CD14-positive monocyte (primary cell): ENCODE results near the gene RHOH. TPM values are rescaled to one million over a fixed set of nuclear protein-coding genes. Genes with fewer than 3 reads are reported as not detected.

ENCODE experiments used
- DNase-seq, 3 donors: peaks; one replicate each; pipeline ENCODE4 v3.0.0-alpha.2; 2011 to 2022
- H2AFZ ChIP-seq: 2 replicates; pipeline ENCODE4 v1.6.0; 2012; ENCODE audit warnings: mild to moderate bottlenecking, low read depth, low read length, inconsistent platforms; ENCODE audit not compliant: insufficient read depth, poor library complexity, severe bottlenecking
- H3K27ac ChIP-seq, 2 donors: 1 replicate in 1 of 2; 2 replicates in 1 of 2; pipeline ENCODE4 v1.5.1; 2012 to 2013; ENCODE audit warnings: low read length in 2 of 2, control low read depth in 1 of 2, inconsistent platforms in 1 of 2, low read depth in 1 of 2, mild to moderate bottlenecking in 1 of 2
- H3K27me3 ChIP-seq, 2 donors: one replicate each; pipeline versions ENCODE4 v1.6.0 to v1.6.1; 2011 to 2013; ENCODE audit warnings: low read length in 2 of 2; ENCODE audit not compliant: control insufficient read depth in 2 of 2, insufficient read depth in 2 of 2
- H3K36me3 ChIP-seq, 2 donors: replicated peaks in 1 of 2; 1 replicate in 1 of 2; 2 replicates in 1 of 2; pipeline versions ENCODE4 v1.5.1 to v1.6.1; 2012 to 2013; ENCODE audit warnings: low read length in 2 of 2, control low read depth in 1 of 2, inconsistent platforms in 1 of 2, mild to moderate bottlenecking in 1 of 2; ENCODE audit not compliant: insufficient read depth in 2 of 2, control insufficient read depth in 1 of 2
- H3K4me1 ChIP-seq, 2 donors: 1 replicate in 1 of 2; 2 replicates in 1 of 2; pipeline versions ENCODE4 v1.5.1 to v1.6.1; 2012 to 2013; ENCODE audit warnings: low read length in 2 of 2, control low read depth in 1 of 2, inconsistent platforms in 1 of 2, mild to moderate bottlenecking in 1 of 2, moderate library complexity in 1 of 2; ENCODE audit not compliant: insufficient read depth in 2 of 2, control insufficient read depth in 1 of 2
- H3K4me2 ChIP-seq: replicated peaks from 2 replicates; pipeline ENCODE3; 2012; ENCODE audit warnings: low read length, moderate library complexity, mild to moderate bottlenecking; ENCODE audit not compliant: poor library complexity, severe bottlenecking; ENCODE audit errors: extremely low read depth
- H3K4me3 ChIP-seq, 3 experiments: fragments of 200-600 bp in 1 of 3; sonication (generic) in 1 of 3; replicated peaks in 1 of 3; 1 replicate in 2 of 3; 2 replicates in 1 of 3; pipeline ENCODE4 v1.5.1; 2011 to 2013; ENCODE audit warnings: low read length in 3 of 3, mild to moderate bottlenecking in 3 of 3, control low read depth in 2 of 3, low read depth in 2 of 3, inconsistent platforms in 1 of 3, moderate library complexity in 1 of 3
- H3K79me2 ChIP-seq: 2 replicates; pipeline ENCODE4 v1.6.0; 2012; ENCODE audit warnings: mild to moderate bottlenecking, control low read depth, inconsistent platforms, low read length, moderate library complexity; ENCODE audit not compliant: insufficient read depth
- H3K9ac ChIP-seq: 2 replicates; pipeline ENCODE4 v1.6.0; 2017; ENCODE audit warnings: low read length, mild to moderate bottlenecking; ENCODE audit not compliant: insufficient read depth, poor library complexity, severe bottlenecking
- H3K9me3 ChIP-seq, 2 donors: replicated peaks in 1 of 2; 1 replicate in 1 of 2; 2 replicates in 1 of 2; pipeline versions ENCODE4 v1.5.1 to v1.6.1; 2012 to 2013; ENCODE audit warnings: low read length in 2 of 2, control low read depth in 1 of 2; ENCODE audit not compliant: control insufficient read depth in 1 of 2, insufficient read depth in 1 of 2
- H4K20me1 ChIP-seq: 2 replicates; pipeline ENCODE4 v1.6.0; 2012; ENCODE audit warnings: mild to moderate bottlenecking, low read length, control low read depth, moderate library complexity; ENCODE audit not compliant: insufficient read depth
- H3K27ac Mint-ChIP-seq, 7 donors: one replicate each; pipeline ENCODE4 v1.8.0; 2020; ENCODE audit warnings: mild to moderate bottlenecking in 7 of 7, mixed read lengths in 7 of 7, moderate library complexity in 6 of 7, inconsistent platforms in 2 of 7
- H3K27me3 Mint-ChIP-seq, 3 donors: one replicate each; pipeline ENCODE4 v1.8.0; 2021 to 2022; ENCODE audit warnings: low read depth in 3 of 3, mild to moderate bottlenecking in 3 of 3, mixed read lengths in 3 of 3, moderate library complexity in 3 of 3, inconsistent platforms in 1 of 3
- H3K36me3 Mint-ChIP-seq, 2 donors: one replicate each; pipeline ENCODE4 v1.8.0; 2020; ENCODE audit warnings: mixed read lengths in 2 of 2, inconsistent platforms in 1 of 2, mild to moderate bottlenecking in 1 of 2
- H3K4me1 Mint-ChIP-seq: one replicate; pipeline ENCODE4 v1.8.0; 2020; ENCODE audit warnings: mild to moderate bottlenecking, mixed read lengths
- H3K4me3 Mint-ChIP-seq, 2 donors: one replicate each; pipeline ENCODE4 v1.8.0; 2020; ENCODE audit warnings: mild to moderate bottlenecking in 2 of 2, mixed read lengths in 2 of 2, moderate library complexity in 1 of 2
- H3K9me3 Mint-ChIP-seq, 7 donors: one replicate each; pipeline ENCODE4 v1.8.0; 2020 to 2022; ENCODE audit warnings: mixed read lengths in 7 of 7, mild to moderate bottlenecking in 6 of 7, moderate library complexity in 6 of 7, inconsistent platforms in 2 of 7
- WGBS: methylation state at CpG from one replicate; pipeline ENCODE4 v1.1.5; 2013; ENCODE audit warnings: missing lambda C conversion rate; ENCODE audit not compliant: insufficient coverage; 5-methylcytosine and 5-hydroxymethylcytosine counted together
- intact Hi-C, 2 donors: fragments of 100-400 bp; cut with micrococcal nuclease; formaldehyde crosslinking; loops; one replicate each; pipeline versions ENCODE4 v1.15.0 to v1.15.1; 2023
- polyA plus RNA-seq, 3 donors: library from polyadenylated mRNA; depleted of rRNA in 1 of 3; unstranded in 2 of 3; stranded (reverse) in 1 of 3; fragments of 300-500 nt in 2 of 3; fragments of >200 nt in 1 of 3; fragmentation: Illumina TruSeq in 2 of 3; gene quantifications; 1 replicate in 2 of 3; 2 replicates in 1 of 3; pipeline ENCODE4 v1.2.3, GENCODE V29; 2012 to 2021
- TF ChIP-seq, protein P1 (sequence below): fragments of 200-600 bp; IDR thresholded peaks from one replicate; pipeline ENCODE4 v1.8.0; 2022; ENCODE audit warnings: antibody characterized with exemption, mild to moderate bottlenecking

RHOH gene
- polyA plus RNA-seq, 3 donors, result 0.16 to 1.4 (median 1.2) TPM

DNA sequence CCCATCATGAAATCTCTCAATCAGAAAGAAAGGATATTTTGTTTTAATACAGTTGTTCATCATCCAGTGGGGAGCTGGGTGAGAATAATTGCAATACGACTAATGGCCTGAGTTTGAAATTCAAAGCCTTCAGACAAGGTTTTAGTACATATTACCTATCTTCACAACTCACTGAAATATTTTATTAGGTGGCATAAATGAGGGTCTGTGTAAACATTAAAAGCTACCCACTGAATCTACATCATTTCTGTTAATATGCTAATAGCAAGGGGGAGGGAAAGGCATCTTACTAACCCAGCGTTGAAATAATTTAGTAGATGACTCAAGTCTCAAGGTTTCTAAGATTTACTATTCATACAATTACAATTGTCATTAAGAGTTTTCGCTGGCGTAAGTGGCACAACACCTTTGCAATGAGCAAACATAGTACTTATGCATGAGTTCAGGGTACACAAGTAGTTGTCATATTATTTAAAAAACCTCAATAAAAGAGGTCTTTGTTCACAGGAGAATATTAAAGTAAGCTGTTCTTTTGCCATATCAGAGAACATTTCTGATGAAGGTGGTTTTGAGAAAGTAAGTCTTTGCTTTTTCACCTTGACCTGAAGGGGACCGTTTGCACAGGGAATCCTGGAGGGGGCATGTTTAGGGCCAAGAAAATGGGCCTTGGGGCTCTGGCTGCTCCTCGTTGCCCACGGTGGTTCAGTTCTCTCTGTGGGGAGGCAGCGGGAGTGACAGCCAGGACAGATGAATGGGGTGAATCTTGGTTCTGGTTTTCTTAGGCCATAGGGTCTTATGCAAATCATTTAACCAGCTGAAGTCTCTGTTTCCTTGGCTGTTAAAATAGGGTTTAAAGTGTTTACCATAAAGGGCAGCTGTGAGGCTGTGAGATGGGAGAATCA lies 4.5 kb upstream of the RHOH start:
- H3K27ac Mint-ChIP-seq, result peak overlapping the region in 2 of 7 donors; percentile 13 to 59
- H2AFZ ChIP-seq, result peak overlapping the region; percentile 36
- no peak overlapping the region for H3K9ac ChIP-seq

DNA sequence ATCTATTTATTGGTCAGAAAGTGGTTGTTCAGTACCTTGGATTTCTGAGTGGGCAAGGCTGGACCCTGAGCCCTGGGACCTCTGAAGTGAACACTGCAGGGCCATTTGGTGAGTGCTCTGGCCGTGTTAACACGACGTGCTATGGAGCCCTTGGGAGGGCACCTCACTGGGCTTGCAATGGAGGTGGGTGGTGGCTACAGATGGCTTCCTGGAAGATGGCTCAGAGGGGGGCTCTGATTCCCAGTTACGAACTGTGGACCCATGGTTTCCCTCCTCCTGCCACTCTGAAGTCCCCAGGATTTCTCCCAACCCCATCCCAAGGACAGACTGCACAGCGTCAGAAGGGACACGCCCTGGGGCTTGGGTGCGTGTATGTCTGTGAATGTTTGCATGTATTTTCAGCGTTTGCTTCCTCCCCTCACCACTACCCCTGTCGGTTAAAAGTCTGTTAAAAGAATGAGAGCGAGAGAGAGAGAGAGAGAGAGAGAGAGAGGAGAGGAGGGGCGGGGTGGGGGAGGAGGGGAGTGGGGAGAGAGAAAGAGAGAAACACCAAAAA lies 3.7 kb upstream of the RHOH start:
- H3K9ac ChIP-seq, result no peak overlapping the region
- no peaks in the 10 kb centered on the region for H3K9me3 ChIP-seq
- H3K27me3 Mint-ChIP-seq, result peaks cover 3 to 11% (median 3%) of the 10 kb centered on the region in 3 donors
- H3K9me3 Mint-ChIP-seq, result peaks cover 0 to 1% (median 0%) of the 10 kb centered on the region in 7 donors
- WGBS, result 44% methylated on average over 3 of the region's 11 CpGs
- peaks cover 0 to 3% of the 10 kb centered on the region in 2 donors for H3K36me3 Mint-ChIP-seq
- no peak overlapping the region for H3K4me3 ChIP-seq
- TF ChIP-seq, protein P1, sequence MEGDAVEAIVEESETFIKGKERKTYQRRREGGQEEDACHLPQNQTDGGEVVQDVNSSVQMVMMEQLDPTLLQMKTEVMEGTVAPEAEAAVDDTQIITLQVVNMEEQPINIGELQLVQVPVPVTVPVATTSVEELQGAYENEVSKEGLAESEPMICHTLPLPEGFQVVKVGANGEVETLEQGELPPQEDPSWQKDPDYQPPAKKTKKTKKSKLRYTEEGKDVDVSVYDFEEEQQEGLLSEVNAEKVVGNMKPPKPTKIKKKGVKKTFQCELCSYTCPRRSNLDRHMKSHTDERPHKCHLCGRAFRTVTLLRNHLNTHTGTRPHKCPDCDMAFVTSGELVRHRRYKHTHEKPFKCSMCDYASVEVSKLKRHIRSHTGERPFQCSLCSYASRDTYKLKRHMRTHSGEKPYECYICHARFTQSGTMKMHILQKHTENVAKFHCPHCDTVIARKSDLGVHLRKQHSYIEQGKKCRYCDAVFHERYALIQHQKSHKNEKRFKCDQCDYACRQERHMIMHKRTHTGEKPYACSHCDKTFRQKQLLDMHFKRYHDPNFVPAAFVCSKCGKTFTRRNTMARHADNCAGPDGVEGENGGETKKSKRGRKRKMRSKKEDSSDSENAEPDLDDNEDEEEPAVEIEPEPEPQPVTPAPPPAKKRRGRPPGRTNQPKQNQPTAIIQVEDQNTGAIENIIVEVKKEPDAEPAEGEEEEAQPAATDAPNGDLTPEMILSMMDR, result no peak
- no peaks in the 10 kb centered on the region for H4K20me1 ChIP-seq
- no peak for DNase-seq
- peaks cover 20 to 34% of the 10 kb centered on the region in 2 donors for H3K4me1 ChIP-seq
- H3K4me2 ChIP-seq, result no peak overlapping the region
- H3K4me1 Mint-ChIP-seq, result peaks cover 54% of the 10 kb centered on the region
- no peaks in the 10 kb centered on the region for H3K36me3 ChIP-seq
- H3K79me2 ChIP-seq, result peaks cover 1% of the 10 kb centered on the region
- H3K27me3 ChIP-seq, result no peaks in the 10 kb centered on the region
- intact Hi-C loops, result no loop called here
- H3K27ac Mint-ChIP-seq, result peak overlapping the region in 3 of 7 donors; percentile 13 to 84 (median 32)
- peak overlapping the region; percentile 36 for H2AFZ ChIP-seq
- no peak overlapping the region for H3K27ac ChIP-seq
- peak overlapping the region in 1 of 2 donors; percentile 28 for H3K4me3 Mint-ChIP-seq

More for the DNA sequence above, 4.5 kb upstream of the RHOH start:
- 61% methylated on average over 4 of the region's 8 CpGs for WGBS
- H3K36me3 ChIP-seq, result no peaks in the 10 kb centered on the region
- intact Hi-C loops, result no loop called here
- H3K27ac ChIP-seq, result no peak overlapping the region
- H3K4me1 Mint-ChIP-seq, result peaks cover 46% of the 10 kb centered on the region
- DNase-seq, result no peak
- no peak overlapping the region for H3K4me3 ChIP-seq
- H3K27me3 ChIP-seq, result no peaks in the 10 kb centered on the region
- peaks cover 14 to 27% of the 10 kb centered on the region in 2 donors for H3K4me1 ChIP-seq
- H3K4me2 ChIP-seq, result no peak overlapping the region
- peaks cover 0 to 1% (median 0%) of the 10 kb centered on the region in 7 donors for H3K9me3 Mint-ChIP-seq
- no peak overlapping the region for H3K4me3 Mint-ChIP-seq
- peaks cover 3 to 11% (median 3%) of the 10 kb centered on the region in 3 donors for H3K27me3 Mint-ChIP-seq
- H3K9me3 ChIP-seq, result no peaks in the 10 kb centered on the region
- TF ChIP-seq, protein P1, result no peak
- peaks cover 0 to 3% of the 10 kb centered on the region in 2 donors for H3K36me3 Mint-ChIP-seq
- H4K20me1 ChIP-seq, result no peaks in the 10 kb centered on the region
- no peaks in the 10 kb centered on the region for H3K79me2 ChIP-seq
